ENCODE data around the gene RAPGEF5.

DNA sequence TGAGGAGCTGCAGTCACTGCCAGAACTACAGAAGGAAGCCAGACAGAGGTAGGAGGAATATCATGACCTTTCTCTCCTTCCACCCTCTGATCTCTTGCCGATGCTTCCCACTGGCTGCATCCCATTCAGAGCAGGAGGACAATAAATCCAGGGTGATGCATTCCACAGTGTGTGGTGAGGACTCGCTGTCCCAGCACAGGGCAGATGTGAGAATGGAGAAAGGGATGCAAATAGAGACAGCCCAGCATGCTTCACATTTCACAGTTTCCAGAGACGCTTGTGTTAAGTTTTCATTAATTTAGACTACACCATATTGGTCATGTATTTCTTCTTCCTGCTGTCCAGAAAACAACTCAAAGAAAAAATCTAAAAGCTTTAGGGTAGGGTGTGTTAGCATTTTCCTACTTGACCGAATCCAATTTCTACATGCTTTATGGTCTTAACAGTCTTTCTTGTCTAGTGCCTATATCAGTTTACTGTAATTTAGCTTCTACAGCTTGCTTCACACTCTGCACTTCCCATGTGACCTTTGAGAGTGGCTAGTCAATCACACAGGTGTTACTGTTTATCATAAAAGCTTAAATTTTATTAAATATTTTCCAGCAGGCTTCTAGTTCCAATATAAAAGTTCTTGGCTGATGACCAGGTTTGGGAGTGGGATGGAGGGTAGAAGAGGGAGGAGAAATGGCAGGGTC lies 155.6 kb downstream of the RAPGEF5 start:
- TF ChIP-seq POLR2A (IDR thresholded peaks at IDR 0.05; ENCODE audit: low read length) (no peak), GATA1 (IDR thresholded peaks at IDR 0.05; ENCODE audit: low read depth, low read length) (no peak)

Data from erythroblast (primary cell).